HG03025 (cell line): ENCODE results near the gene ARPC2.

Source experiments
- ATAC-seq: cut with Tn5 transposase; IDR thresholded peaks from one replicate; pipeline ENCODE4 v1.9.1; 2021; ENCODE audit warnings: mild to moderate bottlenecking, moderate library complexity; ENCODE audit not compliant: unreplicated experiment, low FRiP score

The ARPC2 gene

DNA sequence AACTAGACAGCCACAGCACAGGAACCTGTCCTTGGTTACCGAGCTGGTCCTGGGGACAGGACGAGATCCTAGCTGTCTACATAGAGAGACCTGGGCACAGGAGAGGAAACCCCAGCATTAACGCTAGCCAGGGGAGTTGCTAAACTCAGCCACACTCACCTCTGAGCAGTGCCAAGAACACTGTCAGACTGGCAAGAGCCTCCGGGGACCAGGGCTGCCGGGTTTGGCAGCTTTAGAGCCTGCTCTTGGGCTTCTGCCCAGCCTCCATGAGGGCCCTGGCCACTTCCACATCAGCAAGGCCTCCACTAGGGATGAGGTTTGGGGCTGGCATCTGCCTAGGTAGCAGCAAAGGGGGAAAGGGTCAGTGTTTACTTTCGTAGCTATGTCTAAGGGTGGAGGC is 68.6 kb downstream of the ARPC2 start:
- no peak for ATAC-seq

DNA sequence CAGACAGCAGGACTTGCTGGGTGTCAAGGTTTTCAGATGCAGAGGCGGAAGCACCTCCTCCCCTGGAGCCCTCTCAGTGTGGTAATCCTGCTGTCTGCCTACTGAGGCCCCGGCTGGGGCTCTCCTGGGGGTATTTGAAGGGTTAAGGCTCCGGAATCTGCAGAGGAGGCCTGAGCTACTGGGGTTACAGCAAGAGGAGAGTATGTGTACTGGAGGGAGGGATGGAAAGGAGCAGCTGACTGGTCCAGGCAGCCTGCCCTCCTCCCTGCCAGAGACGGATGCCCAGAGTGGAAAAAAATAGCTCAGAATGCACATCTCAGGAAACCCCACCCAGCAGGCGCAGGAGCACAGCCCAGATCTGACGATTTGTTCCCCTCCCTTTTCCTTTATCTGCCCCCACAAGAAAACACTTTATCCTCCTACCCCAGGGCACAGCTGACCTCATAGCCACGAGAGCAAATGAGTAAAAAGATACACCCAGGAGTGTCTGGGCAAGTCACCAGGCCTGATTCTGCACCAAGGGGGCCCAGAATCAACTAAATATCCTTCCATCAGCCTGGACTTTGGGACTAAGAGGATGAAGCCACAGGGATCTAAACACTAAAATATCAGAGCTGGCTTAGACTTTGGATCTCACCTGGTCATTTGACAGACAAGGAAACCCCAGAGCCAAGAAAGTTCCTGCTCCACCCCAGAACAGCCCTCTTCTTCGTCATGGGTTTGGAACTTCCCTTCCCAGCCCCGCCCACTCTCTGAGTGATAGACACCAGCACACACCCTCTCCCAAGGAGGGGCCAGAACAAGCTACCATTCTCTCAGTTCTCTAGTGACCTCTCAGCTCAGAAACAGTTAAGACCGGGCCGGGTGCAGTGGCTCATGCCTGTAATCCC is 69.8 kb downstream of the ARPC2 start:
- ATAC-seq = peak; percentile 52

DNA sequence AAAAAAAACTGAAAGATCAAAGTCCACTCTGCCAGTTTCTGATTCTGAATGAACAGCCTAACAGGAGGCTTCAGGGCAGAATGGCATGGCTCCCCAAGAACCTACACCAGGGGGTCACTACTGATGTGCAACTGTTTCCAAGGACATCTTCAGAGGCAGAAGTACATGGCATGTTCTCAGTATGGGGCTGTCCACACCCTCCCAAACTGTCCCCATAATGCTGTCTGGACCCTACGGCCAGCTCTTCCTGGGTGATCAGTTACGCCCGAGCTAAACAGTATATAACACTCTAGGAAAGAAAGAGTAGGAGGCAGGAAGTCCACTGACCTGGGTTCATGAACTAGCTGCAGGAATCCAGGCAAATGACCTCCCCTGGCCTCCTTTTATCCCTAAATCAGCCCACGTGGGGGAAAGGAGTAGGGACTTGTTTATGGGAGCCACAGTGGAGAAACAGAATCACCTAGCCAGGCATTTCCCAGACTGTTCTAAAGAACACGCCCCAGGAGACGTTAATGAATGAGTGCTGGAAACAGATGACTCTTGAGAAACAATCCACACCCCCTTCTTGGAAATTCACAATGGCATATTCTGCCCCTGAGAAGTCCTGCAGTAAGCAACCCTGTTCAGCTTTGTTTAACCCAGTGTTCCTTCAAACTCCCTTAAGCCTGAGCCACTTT is 72.8 kb downstream of the ARPC2 start:
- no peak for ATAC-seq

DNA sequence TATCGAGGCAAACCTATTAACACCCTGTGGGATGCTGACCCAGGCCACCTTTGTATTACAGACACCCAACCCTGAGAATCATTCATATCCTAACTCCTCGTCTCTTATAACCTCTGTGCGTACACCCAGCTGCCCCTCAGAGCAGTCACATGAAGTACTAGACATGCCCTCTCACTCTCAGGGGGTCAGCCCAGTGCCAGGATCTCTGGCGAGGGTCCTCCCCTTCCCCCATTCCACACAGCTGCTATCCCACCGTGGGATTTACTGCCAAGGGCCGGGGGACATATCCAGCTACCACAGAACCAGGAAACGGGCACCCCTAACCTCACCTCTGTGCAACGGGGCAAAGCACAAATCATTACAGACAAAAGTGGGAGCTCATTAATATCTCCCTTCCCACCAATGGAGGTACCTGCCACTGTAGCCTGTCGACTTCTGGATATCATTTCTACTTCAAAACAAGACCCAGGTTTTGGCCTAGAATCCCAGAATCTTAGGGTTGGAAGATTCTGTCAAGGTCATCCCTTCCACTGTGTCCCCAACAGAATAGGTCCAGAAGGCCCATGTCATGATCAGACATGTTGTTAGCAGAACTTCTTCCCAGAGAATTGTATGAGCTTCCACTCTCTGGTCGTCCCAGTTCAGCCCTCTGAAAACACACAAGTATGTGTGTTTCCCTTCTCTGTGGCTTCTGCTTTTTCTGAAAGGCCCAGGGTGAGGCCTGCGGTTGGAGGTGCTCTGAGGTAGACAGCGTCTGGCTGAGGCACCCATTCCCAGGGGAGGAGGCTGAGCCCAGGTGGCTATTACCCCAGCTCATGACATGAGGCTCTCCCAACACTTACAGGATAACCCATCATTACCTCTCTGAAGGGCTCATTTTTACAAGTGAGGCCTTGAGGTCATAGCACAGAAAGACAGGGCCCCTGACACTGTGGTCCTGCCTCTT is 73.6 kb downstream of the ARPC2 start:
- ATAC-seq = peak; percentile 47

DNA sequence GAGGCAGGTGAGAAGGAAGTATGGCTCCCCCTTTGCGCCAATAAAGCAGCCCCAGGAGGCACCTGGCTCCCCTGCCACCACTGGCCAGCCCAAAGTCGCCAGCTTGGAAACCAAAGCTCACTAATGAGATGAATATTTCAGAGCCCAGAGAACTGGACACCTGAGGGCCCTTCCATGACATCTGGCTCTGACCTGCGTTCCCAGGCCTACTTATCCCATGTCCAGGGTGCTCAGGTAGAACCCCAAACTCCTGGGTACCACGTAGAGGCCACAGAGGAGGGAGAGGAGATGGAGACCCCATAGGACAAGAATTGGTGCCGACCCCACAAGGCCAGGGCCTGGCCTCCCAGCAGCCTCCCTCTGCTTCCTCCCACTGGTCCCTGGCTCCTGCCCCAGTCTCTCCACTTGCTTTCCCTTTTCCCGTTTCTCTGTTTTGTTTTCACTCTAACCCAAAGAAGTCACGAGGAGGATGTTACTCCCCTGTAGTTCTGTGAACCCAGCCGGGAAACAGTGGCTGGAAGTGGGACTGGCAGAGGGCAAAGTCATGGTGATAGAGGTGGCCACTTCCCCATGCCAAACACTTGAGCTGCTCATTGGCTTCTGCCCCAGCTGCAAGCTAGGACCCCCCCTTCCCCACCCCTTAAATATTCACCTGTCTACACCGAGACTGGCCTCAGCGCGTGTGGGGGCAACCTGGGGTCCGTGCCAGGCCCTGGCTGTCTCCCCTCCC is 74.5 kb downstream of the ARPC2 start:
- ATAC-seq = no peak

DNA sequence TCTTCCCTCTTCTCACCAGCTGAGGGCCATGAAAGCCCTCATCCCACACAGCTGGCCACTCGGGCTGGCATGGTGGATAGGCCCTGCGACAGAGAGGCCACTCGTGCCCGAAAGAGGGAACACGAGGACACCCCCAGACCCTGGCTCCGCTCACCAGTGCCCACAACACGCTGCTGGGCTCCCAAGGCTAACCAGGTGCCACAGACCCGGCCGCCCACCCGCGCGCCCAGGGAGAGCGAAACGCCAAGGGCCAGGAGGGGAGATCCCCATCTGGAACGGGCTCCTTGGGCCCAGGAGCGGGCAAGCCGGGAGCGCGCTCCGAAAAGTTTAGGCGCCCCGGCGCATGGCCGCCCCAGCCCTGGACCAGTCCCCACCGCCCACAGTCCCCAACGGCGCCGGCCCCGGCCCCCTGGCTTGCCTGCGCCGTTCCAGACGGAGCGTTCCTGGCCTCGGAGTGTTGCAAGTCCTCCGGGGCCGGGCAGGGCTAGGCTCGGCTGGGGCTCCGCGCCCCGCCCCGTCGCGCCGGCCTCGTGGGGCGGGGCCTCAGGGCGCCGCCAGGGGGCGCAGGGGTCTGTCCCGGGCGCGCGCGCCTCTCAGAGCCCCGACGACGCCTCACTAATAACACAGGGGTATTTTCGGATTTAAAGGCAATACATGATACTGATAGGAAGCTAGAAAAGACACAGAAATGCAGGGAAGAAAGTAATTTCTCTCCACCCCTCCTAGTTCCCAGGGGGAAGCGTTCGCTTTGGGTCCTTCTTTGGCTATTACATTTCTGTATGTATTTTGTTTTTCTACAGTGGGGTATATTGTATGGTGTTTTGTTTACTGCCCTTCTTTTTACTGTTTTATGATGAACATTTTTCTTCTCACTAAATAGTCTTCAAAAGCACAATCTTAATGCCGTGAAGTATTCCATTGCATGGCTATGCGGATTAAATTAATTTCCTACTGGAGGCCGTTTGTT is 75.3 kb downstream of the ARPC2 start, which contains the start of gene TMBIM1:
Gene TMBIM1 (minus strand): TSS at position 456 of the 967 bp plus-strand sequence. CDS start 10,362 bp downstream, outside the sequence.
- peak; percentile 68 for ATAC-seq

DNA sequence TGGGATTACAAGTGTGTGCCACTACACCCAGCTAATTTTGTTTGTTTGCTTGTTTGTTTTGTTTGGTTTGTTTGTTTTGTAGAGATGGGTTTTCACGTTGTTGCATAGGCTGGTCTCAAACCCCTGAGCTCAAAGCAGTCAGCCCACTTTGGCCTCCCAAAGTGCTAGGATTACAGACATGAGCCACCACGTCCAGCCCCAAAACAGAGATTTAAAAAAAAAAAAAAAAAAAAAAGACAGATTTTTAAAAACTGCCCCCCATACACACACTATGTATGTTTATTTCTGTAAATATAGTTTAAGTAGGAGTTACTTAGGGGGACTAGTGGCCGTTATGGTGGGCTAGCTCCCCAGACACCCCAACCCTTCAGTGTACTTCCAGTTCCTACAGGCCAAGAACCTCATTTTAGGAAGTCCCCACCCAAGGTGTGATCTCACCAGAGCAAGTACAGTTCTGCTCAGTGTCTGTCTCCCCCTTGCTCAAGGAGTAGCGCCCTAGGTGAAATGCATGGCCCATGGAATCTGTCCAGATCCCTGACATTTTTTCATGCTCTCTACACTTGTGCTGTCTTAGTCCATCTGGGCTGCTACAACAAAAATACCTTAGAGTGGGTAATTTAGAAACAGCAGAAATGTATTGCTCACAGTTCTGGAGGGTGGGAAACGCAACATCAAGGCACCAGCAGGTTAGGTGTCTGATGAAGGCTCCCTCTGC is 76.9 kb downstream of the ARPC2 start:
- ATAC-seq = no peak

DNA sequence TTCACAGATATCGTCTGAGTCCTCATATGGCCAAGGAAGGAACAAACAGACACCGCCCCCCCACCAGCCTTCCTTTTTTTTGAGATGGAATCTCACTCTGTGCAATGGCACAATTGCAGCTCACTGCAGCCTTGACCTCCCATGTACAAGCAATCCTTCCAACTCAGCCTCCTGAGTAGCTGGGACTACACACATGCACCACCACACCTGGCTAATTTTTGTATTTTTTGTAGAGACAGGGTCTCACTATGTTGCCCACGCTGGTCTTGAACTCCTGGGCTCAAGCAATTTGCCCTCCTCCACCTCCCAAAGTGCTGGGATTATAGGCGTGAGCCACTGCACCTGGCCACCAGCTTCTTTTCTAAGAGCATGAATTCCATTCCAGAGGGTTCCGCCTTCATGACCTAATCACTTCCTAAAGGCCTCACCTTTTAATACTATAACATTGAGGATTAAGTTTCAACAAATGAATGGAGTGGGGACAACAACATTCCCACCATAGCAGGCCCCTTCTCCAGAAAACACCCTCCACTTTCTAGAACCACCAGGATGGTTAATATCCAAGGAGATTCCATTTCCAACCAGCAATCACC is 77.5 kb downstream of the ARPC2 start:
- no peak for ATAC-seq

DNA sequence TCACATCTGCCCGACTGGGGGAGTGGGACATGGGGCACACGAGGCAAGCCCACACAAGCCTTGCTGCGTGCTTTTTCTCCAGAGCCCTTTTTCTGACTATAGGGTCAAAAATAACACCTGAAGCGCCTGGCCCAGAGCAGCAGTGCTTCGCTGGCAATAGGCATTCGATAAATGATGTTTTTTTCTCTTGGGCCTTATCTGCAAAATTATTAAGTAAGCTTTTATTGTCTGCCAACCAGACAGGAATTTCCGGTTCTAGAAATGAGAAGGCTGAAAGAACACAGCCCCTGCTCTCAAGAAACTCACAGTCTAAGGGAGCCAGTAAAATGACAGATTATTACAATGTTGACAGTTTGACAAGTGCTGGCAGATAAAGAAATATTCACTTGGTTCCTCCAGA is 78.0 kb downstream of the ARPC2 start:
- no peak for ATAC-seq

DNA sequence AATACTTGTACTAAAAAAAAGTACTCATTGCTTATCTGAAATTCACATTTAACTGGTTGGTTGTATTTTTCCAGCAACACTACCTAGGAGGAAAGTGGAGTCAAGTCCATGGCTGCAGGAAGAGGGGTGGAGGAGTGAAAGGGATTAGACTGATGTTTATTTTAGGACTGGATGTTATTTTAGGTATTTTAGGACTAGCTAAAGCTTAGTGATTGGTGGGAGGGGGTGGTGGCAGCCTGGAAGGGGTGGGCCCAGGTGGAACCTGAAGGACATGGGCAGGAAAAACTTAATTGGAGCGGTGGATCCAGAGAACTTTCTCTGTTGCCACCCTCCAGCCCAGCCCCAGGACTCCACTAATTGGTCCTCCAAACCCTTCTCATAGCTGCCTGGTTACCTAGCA is 79.2 kb downstream of the ARPC2 start:
- ATAC-seq = no peak

DNA sequence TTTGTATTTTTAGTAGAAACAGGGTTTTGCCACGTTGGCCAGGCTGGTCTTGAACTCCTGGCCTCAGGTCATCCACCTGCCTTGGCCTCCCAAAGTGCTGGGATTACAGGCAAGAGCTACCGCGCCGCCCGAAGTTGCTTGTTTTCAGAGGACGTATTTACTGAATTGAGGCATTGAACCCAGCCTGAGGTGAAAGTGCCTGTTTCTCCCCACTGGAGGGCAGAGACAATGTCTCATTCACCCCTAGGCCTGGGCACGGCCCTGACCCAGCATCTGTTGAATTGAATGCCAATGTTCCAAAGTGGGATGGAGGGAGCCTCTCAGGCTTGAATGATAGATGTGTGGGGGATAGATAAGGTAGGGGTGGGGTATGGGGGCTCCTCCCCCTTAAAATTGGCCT is 79.9 kb downstream of the ARPC2 start:
- no peak for ATAC-seq

DNA sequence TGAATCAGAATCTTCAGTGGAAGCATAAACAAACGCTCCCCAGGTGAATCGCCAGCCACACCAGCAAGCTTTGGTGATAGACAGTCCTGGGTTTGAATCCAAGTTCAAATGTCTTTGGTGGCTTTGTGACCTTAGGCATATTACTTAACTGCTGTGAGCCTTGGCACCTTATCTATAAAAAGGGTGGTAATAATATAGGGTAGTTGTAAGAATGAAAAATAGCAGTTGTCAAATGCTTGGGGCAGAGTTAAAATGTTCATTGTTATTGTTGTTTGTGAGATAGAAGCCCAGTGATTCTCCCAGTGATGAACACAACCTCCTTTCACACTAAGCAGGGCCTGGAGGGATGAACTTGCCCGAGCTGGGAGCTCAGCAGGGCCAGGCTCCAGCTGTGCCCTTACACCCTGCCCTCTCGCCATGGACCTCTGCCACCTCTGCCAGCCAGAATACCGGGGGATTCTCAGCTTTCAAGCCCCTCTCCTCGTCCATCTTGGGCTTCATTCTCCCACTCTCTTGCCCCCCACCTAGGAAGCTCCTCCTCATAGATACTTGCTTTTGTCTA is 81.4 kb downstream of the ARPC2 start:
- no peak for ATAC-seq

DNA sequence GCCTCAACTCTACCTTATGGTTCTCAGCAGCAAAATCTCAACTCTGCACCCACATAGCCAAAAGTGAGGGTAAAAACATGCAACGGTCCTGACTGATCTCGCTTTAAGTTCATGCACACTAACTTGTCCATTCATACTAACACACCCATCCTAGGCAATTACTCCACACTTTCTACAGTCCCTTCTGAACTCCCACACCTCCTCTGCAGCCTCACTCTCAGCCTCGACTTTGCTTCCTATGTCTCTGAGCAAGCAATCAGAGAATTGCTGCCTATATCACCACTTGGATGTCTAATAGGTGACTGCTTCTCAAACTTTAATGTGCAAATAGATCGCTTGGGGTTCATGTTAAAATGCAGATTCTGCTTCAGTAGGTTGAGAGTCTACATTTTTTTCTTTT is 83.2 kb downstream of the ARPC2 start:
- ATAC-seq = no peak

DNA sequence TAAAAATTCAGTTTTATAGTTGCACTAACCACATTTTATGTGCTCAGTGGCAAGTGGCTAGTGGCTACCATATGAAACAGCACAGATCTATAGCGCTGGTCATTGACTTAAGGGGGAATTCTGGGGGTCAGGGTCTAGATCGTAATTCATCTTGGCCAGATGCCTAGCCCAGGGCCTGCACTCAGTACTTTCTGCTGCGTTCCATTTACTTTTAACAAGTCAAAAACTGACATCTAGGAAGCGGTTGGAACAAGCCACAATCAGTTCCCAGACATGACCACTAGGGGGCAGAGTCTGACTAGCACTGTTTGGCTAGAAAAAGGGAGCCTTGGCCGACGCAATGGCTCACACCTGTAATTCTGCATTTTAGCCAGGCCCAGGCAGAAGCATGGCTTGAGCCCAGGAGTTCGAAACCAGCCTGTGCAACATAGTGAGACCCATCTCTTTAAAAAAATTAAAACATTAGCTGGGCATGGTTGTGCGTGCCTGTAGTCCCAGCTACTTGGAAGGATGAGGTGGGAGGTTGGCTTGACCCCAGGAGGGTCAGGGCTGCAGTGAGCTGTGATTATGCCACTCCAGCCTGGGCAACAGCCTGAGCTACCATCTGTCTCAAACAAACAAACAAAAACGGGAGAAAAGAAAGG is 84.3 kb downstream of the ARPC2 start:
- ATAC-seq = no peak
